A549 (cell line): ENCODE results near the gene RAD18. TPM values are rescaled to one million over a fixed set of nuclear protein-coding genes. Genes with fewer than 3 reads are reported as not detected.

ENCODE experiments used
- ATAC-seq, 2 experiments: fragments of 200-7000 bp in 1 of 2; fragments of >200 bp in 1 of 2; cut with Nextera tagmentation in 1 of 2; cut with Tn5 transposase in 1 of 2; 3 replicates each; pipeline versions ENCODE4 v1.8.0 to v1.9.1; 2018 to 2020; ENCODE audit warnings: mild to moderate bottlenecking in 1 of 2, moderate library complexity in 1 of 2
- CTCF ChIA-PET: fragments of 300-600 bp; sonication (Branson Sonifier 250); formaldehyde crosslinking; extraction: SDS; loops from one replicate; lab custom pipeline; 2021; ENCODE audit warnings: antibody characterized with exemption, inconsistent platforms; lab: Yijun Ruan, JAX
- POLR2A ChIA-PET: fragments of 350-600 bp; formaldehyde crosslinking; extraction: SDS; loops from one replicate; lab custom pipeline; 2021; ENCODE audit warnings: antibody characterized with exemption, inconsistent platforms; lab: Yijun Ruan, JAX
- DNase-seq, 2 experiments: peaks; one replicate each; pipeline versions ENCODE4 v3.0.0 to v3.0.0-alpha.2; 2011 to 2016; ENCODE audit warnings: low read depth in 1 of 2, low spot score in 1 of 2
- FAIRE-seq: peaks from 2 replicates; lab custom pipeline; 2011; peaks lifted over from hg19 to GRCh38; lab: Jason Lieb, UNC
- H3K27ac ChIP-seq, 2 experiments: fragments of >200 bp; sonication (Bioruptor Twin); formaldehyde crosslinking; 3 replicates each; pipeline ENCODE4 v1.5.1; 2016 to 2017
- H3K4me1 ChIP-seq: fragments of >200 bp; sonication (Bioruptor Twin); formaldehyde crosslinking; 3 replicates; pipeline ENCODE4 v1.6.1; 2016
- H3K4me2 ChIP-seq: fragments of >200 bp; sonication (Bioruptor Twin); formaldehyde crosslinking; 3 replicates; pipeline ENCODE4 v1.6.1; 2016
- H3K4me3 ChIP-seq: fragments of >200 bp; sonication (Bioruptor Twin); formaldehyde crosslinking; 3 replicates; pipeline ENCODE4 v1.5.1; 2016
- H3K9me3 ChIP-seq: fragments of >200 bp; sonication (Bioruptor Twin); formaldehyde crosslinking; 3 replicates; pipeline ENCODE4 v1.6.1; 2016
- BCL3 ChIP-seq: fragments of >200 bp; sonication (Bioruptor Twin); formaldehyde crosslinking; IDR thresholded peaks from 3 replicates; pipeline ENCODE4 v1.6.1; 2016
- BHLHE40 ChIP-seq: IDR thresholded peaks from 2 replicates; pipeline ENCODE4 v1.6.1; 2012; ENCODE audit warnings: low read depth, low read length, inconsistent platforms
- CBX2 ChIP-seq: fragments of 200-600 bp; sonication (generic); IDR thresholded peaks from 2 replicates; pipeline ENCODE4 v1.6.1; 2016; ENCODE audit warnings: low read depth, mild to moderate bottlenecking, borderline replicate concordance
- CHD2 ChIP-seq: fragments of 150-350 bp; IDR thresholded peaks from 2 replicates; pipeline ENCODE4 v1.6.1; 2014; ENCODE audit warnings: low read length; ENCODE audit not compliant: partially characterized antibody
- CHD4 ChIP-seq: fragments of 200-600 bp; sonication (generic); IDR thresholded peaks from 2 replicates; pipeline ENCODE4 v1.6.1; 2016; ENCODE audit warnings: antibody characterized with exemption, mild to moderate bottlenecking, borderline replicate concordance
- EHF ChIP-seq: fragments of 250-450 bp; sonication (Bioruptor Pico); IDR thresholded peaks from 2 replicates; pipeline ENCODE4 v1.5.0; 2020; ENCODE audit warnings: mild to moderate bottlenecking
- ELK1 ChIP-seq: fragments of 150-350 bp; IDR thresholded peaks from 2 replicates; pipeline ENCODE4 v1.6.1; 2014; ENCODE audit warnings: low read depth, mild to moderate bottlenecking, low read length
- EP300 ChIP-seq, 2 experiments: fragments of >200 bp; sonication (Bioruptor Twin); formaldehyde crosslinking; IDR thresholded peaks; 2 replicates in 1 of 2; 3 replicates in 1 of 2; pipeline ENCODE4 v1.6.1; 2016 to 2017
- ESRRA ChIP-seq: fragments of 150-350 bp; IDR thresholded peaks from 2 replicates; pipeline ENCODE4 v1.6.1; 2014; ENCODE audit warnings: mild to moderate bottlenecking, low read length, borderline replicate concordance
- FOXS1 ChIP-seq: fragments of 250-450 bp; sonication (Bioruptor Pico); IDR thresholded peaks from 2 replicates; pipeline ENCODE4 v1.5.0; 2020; ENCODE audit warnings: mild to moderate bottlenecking, moderate library complexity
- GATA3 ChIP-seq: IDR thresholded peaks from 2 replicates; pipeline ENCODE4 v1.6.1; 2012; ENCODE audit warnings: borderline replicate concordance
- HES2 ChIP-seq: fragments of >200 bp; sonication (Bioruptor Twin); formaldehyde crosslinking; IDR thresholded peaks from 2 replicates; pipeline ENCODE4 v1.6.1; 2016
- HOXA7 ChIP-seq: fragments of 250-450 bp; sonication (Bioruptor Pico); IDR thresholded peaks from 2 replicates; pipeline ENCODE4 v1.5.0; 2020; ENCODE audit warnings: mild to moderate bottlenecking, moderate library complexity
- JUNB ChIP-seq: fragments of >200 bp; sonication (Bioruptor Twin); formaldehyde crosslinking; IDR thresholded peaks from 2 replicates; pipeline ENCODE4 v1.6.1; 2016
- KDM1A ChIP-seq: fragments of 200-600 bp; sonication (generic); IDR thresholded peaks from 2 replicates; pipeline ENCODE4 v1.6.1; 2016; ENCODE audit warnings: low read depth, mild to moderate bottlenecking
- KDM5A ChIP-seq: fragments of 200-600 bp; sonication (generic); IDR thresholded peaks from 2 replicates; pipeline ENCODE4 v1.6.1; 2016; ENCODE audit warnings: antibody characterized with exemption, mild to moderate bottlenecking
- MAX ChIP-seq: IDR thresholded peaks from 2 replicates; pipeline ENCODE4 v1.6.1; 2012
- MAZ ChIP-seq: fragments of 150-350 bp; IDR thresholded peaks from 2 replicates; pipeline ENCODE4 v1.6.1; 2014; ENCODE audit warnings: antibody characterized with exemption, low read depth, low read length, borderline replicate concordance
- MYC ChIP-seq: IDR thresholded peaks from 2 replicates; pipeline ENCODE4 v1.6.1; 2012; ENCODE audit warnings: mild to moderate bottlenecking, inconsistent platforms, low read length, improper control_type of control experiment, borderline replicate concordance
- PBX3 ChIP-seq: IDR thresholded peaks from 2 replicates; pipeline ENCODE4 v1.6.1; 2012
- POLR2AphosphoS2 ChIP-seq: conservative IDR thresholded peaks from 2 replicates; pipeline ENCODE4 v1.6.1; 2012; ENCODE audit warnings: low read length, improper control_type of control experiment, inconsistent platforms
- RCOR1 ChIP-seq: fragments of 150-350 bp; IDR thresholded peaks from 2 replicates; pipeline ENCODE4 v1.6.1; 2014; ENCODE audit warnings: antibody characterized with exemption, low read length, low read depth
- REST ChIP-seq: fragments of 200-600 bp; sonication (generic); IDR thresholded peaks from 2 replicates; pipeline ENCODE4 v1.6.1; 2016; ENCODE audit warnings: antibody characterized with exemption, mild to moderate bottlenecking, moderate library complexity
- RNF2 ChIP-seq: fragments of 200-600 bp; sonication (generic); IDR thresholded peaks from 2 replicates; pipeline ENCODE4 v1.6.1; 2016; ENCODE audit warnings: low read depth, mild to moderate bottlenecking, antibody characterized with exemption, moderate library complexity, borderline replicate concordance
- SREBF2 ChIP-seq: fragments of 450-650 bp; IDR thresholded peaks from 2 replicates; pipeline ENCODE4 v1.6.1; 2014; ENCODE audit warnings: mild to moderate bottlenecking, moderate library complexity
- TFCP2L1 ChIP-seq: fragments of 250-450 bp; sonication (Bioruptor Pico); IDR thresholded peaks from 2 replicates; pipeline ENCODE4 v1.5.0; 2021; ENCODE audit warnings: mild to moderate bottlenecking
- ZNF302 ChIP-seq: fragments of 250-450 bp; sonication (Bioruptor Pico); IDR thresholded peaks from 2 replicates; pipeline ENCODE4 v1.9.0; 2021; ENCODE audit warnings: inconsistent platforms, mild to moderate bottlenecking, moderate library complexity
- ZSCAN20 ChIP-seq: fragments of 250-450 bp; sonication (Bioruptor Pico); IDR thresholded peaks from 2 replicates; pipeline ENCODE4 v1.8.0; 2022; ENCODE audit warnings: mild to moderate bottlenecking, moderate library complexity
- WGBS: methylation state at CpG from one replicate; pipeline ENCODE4 v1.1.6; 2017; ENCODE audit errors: missing lambda C conversion rate; 5-methylcytosine and 5-hydroxymethylcytosine counted together
- polyA plus RNA-seq, 4 experiments: library from polyadenylated mRNA; depleted of rRNA in 3 of 4; stranded (reverse); fragments of >200 nt; fragmentation: RNase III in 1 of 4; extraction: RNeasy Plus Mini Kit Qiagen cat#74134 plus additional on column Dnase treatment in 1 of 4; gene quantifications; 2 replicates in 3 of 4; 3 replicates in 1 of 4; pipeline ENCODE4 v1.2.3, GENCODE V29; 2011 to 2017

RAD18 gene
- polyA plus RNA-seq, 2 of the 4 experiments (the other 2 are of a cell fraction): 11.8 to 23.2 TPM

- H3K4me1 ChIP-seq: peaks cover 8% of the 10 kb centered on the region
- no peak overlapping the region for H3K27ac ChIP-seq
- CTCF ChIA-PET: interaction anchor here (1.5 kb wide), 1 partner anchor 87 kb away, joined by 3 read pairs; the partner anchor contains the start of gene OXTR
- DNase-seq: no peak
- 62% methylated on average over 1 of the region's 1 CpG for WGBS
- H3K4me2 ChIP-seq: no peak overlapping the region
- TF ChIP-seq JUNB: no peak
- TF ChIP-seq, all 56 proteins: peak for 0
- FAIRE-seq (no peak), ATAC-seq (no peak)
- Histone ChIP-seq H3K9me3 (no peaks in the 10 kb centered on the region), H3K4me3 (no peak overlapping the region)
- POLR2A ChIA-PET: no interaction called here
Measured at GRCh38 chr3:8856721-8857120, 106.6 kb downstream of the RAD18 start.

GRCh38 chr3:8856071-8856470 is 107.2 kb downstream of the RAD18 start:
- no peak for DNase-seq
- no peak for ATAC-seq
- no peak for FAIRE-seq
- Histone ChIP-seq H3K9me3 (no peaks in the 10 kb centered on the region), H3K4me3 (no peak overlapping the region), H3K4me1 (peaks cover 14% of the 10 kb centered on the region), H3K4me2 (no peak overlapping the region)
- ChIA-PET POLR2A (no interaction called here), CTCF (interaction anchor here (1.1 to 2.2 kb wide), 3 partner anchors 8 to 173 kb away, joined by 3 to 7 read pairs (median 3); partner anchors contain the start of gene OXTR)
- no peak for TF ChIP-seq EHF (CRISPR knock-in tag)
- no peak for TF ChIP-seq CHD2
- no peak for TF ChIP-seq JUNB
- no peak for TF ChIP-seq GATA3
- no peak for TF ChIP-seq MYC
- TF ChIP-seq MAZ: no peak
- no peak for TF ChIP-seq HOXA7
- TF ChIP-seq FOXS1: no peak
- TF ChIP-seq MAX: no peak
- TF ChIP-seq CBX2: no peak
- no peak for TF ChIP-seq EP300 (IDR thresholded peaks at IDR 0.05)
- no peak for TF ChIP-seq ESRRA
- TF ChIP-seq CHD4: no peak
- TF ChIP-seq, all 56 proteins: peak for 0
- 84% methylated on average over 9 of the region's 10 CpGs for WGBS
- no peak overlapping the region for H3K27ac ChIP-seq

GRCh38 chr3:8854656-8855055 is 108.6 kb downstream of the RAD18 start:
- no peaks in the 10 kb centered on the region for H3K9me3 ChIP-seq
- H3K4me2 ChIP-seq: no peak overlapping the region
- ATAC-seq: no peak
- CTCF ChIA-PET: interaction anchor here (1.5 to 2.2 kb wide), 2 partner anchors 55 to 85 kb away, joined by 3 to 7 read pairs; partner anchors contain the start of gene OXTR
- H3K4me1 ChIP-seq: peaks cover 14% of the 10 kb centered on the region
- no peak overlapping the region for H3K4me3 ChIP-seq
- POLR2A ChIA-PET: no interaction called here
- no peak for DNase-seq
- FAIRE-seq: no peak
- WGBS: 96% methylated on average over 4 of the region's 4 CpGs
- no peak overlapping the region for H3K27ac ChIP-seq
- no peak for TF ChIP-seq KDM1A
- no peak for TF ChIP-seq SREBF2
- TF ChIP-seq ELK1: no peak
- no peak for TF ChIP-seq BHLHE40
- no peak for TF ChIP-seq KDM5A
- no peak for TF ChIP-seq PBX3
- no peak for TF ChIP-seq CHD4
- TF ChIP-seq EP300 (IDR thresholded peaks at IDR 0.05): no peak
- no peak for TF ChIP-seq POLR2AphosphoS2
- no peak for TF ChIP-seq BCL3
- TF ChIP-seq RNF2: no peak
- no peak for TF ChIP-seq REST
- no peak for TF ChIP-seq TFCP2L1 (CRISPR knock-in tag)
- TF ChIP-seq ZSCAN20 (CRISPR knock-in tag): no peak
- TF ChIP-seq ZNF302 (CRISPR knock-in tag): no peak
- TF ChIP-seq HES2: no peak
- TF ChIP-seq RCOR1: no peak
